Hepatocyte (in vitro differentiated cells): ENCODE results near the gene SPECC1L. TPM values are rescaled to one million over a fixed set of nuclear protein-coding genes. Genes with fewer than 3 reads are reported as not detected.

Source experiments
- DNase-seq: peaks from one replicate; pipeline ENCODE4 v3.0.0-alpha.2; 2016; ENCODE audit warnings: low spot score
- H2AFZ ChIP-seq: fragments of 200-600 bp; sonication (generic); 2 replicates; pipeline ENCODE4 v1.6.0; 2016; ENCODE audit warnings: antibody characterized with exemption, mild to moderate bottlenecking
- H3K27ac ChIP-seq: fragments of 200-600 bp; sonication (generic); 2 replicates; pipeline ENCODE4 v1.5.1; 2016; ENCODE audit warnings: mild to moderate bottlenecking
- H3K27me3 ChIP-seq: fragments of 200-600 bp; sonication (generic); 2 replicates; pipeline ENCODE4 v1.6.1; 2016
- H3K36me3 ChIP-seq: fragments of 200-600 bp; sonication (generic); replicated peaks from 2 replicates; pipeline ENCODE4 v1.5.1; 2016; ENCODE audit warnings: low read depth; ENCODE audit not compliant: insufficient read depth
- H3K4me1 ChIP-seq: fragments of 200-600 bp; sonication (generic); 2 replicates; pipeline ENCODE4 v1.5.1; 2016; ENCODE audit warnings: mild to moderate bottlenecking, moderate library complexity; ENCODE audit not compliant: insufficient read depth
- H3K4me2 ChIP-seq: fragments of 200-600 bp; sonication (generic); 2 replicates; pipeline ENCODE4 v1.6.0; 2016
- H3K4me3 ChIP-seq: fragments of 200-600 bp; sonication (generic); 2 replicates; pipeline ENCODE4 v1.5.1; 2016; ENCODE audit warnings: mild to moderate bottlenecking
- H3K79me2 ChIP-seq: fragments of 200-600 bp; sonication (generic); 2 replicates; pipeline ENCODE4 v1.6.0; 2017; ENCODE audit warnings: mild to moderate bottlenecking
- H3K9me2 ChIP-seq: fragments of 200-600 bp; sonication (generic); replicated peaks from 2 replicates; pipeline ENCODE4 v1.6.0; 2017; ENCODE audit warnings: mild to moderate bottlenecking; ENCODE audit not compliant: insufficient read depth
- H3K9me3 ChIP-seq: fragments of 200-600 bp; sonication (generic); 2 replicates; pipeline ENCODE4 v1.5.1; 2016; ENCODE audit warnings: low read depth, mild to moderate bottlenecking
- H4K20me1 ChIP-seq: fragments of 200-600 bp; sonication (generic); 2 replicates; pipeline ENCODE4 v1.6.0; 2016; ENCODE audit warnings: mild to moderate bottlenecking; ENCODE audit not compliant: insufficient read depth, poor library complexity, severe bottlenecking
- CTCF ChIP-seq: fragments of 200-600 bp; sonication (generic); IDR thresholded peaks from 2 replicates; pipeline ENCODE4 v1.5.1; 2016; ENCODE audit warnings: antibody characterized with exemption, mild to moderate bottlenecking; ENCODE audit not compliant: poor library complexity
- EZH2 ChIP-seq: fragments of 200-600 bp; sonication (generic); IDR thresholded peaks from 2 replicates; pipeline ENCODE4 v1.6.1; 2016; ENCODE audit warnings: antibody characterized with exemption, mild to moderate bottlenecking, borderline replicate concordance
- EZH2phosphoT487 ChIP-seq: fragments of 200-600 bp; sonication (generic); IDR thresholded peaks from one replicate; pipeline ENCODE4 v1.6.1; 2018; ENCODE audit warnings: antibody characterized with exemption, mild to moderate bottlenecking, low read depth, moderate library complexity; ENCODE audit not compliant: unreplicated experiment, severe bottlenecking
- WGBS: methylation state at CpG from one replicate; pipeline ENCODE4 v1.1.6; 2016; ENCODE audit warnings: low lambda C conversion rate; ENCODE audit errors: missing lambda C conversion rate; 5-methylcytosine and 5-hydroxymethylcytosine counted together
- polyA plus RNA-seq: library from polyadenylated mRNA; unstranded; fragments of >200 nt; fragmentation: Nextera tagmentation; extraction: Ambion mirVana; gene quantifications from 2 replicates; pipeline ENCODE4 v1.2.1, GENCODE V29; 2016
- total RNA-seq: library from RNA; depleted of rRNA; stranded (reverse); fragments of >200 nt; gene quantifications from 2 replicates; pipeline ENCODE4 v1.2.3, GENCODE V29; 2014

The SPECC1L gene
- total and polyA plus RNA-seq, 2 experiments from 2014 or later, result 13.0 to 28.3 TPM

- no peaks in the 10 kb centered on the region for H3K27me3 ChIP-seq
- no peaks in the 10 kb centered on the region for H4K20me1 ChIP-seq
- TF ChIP-seq CTCF (no peak), EZH2phosphoT487 (no peak), EZH2 (no peak)
- H3K79me2 ChIP-seq, result no peaks in the 10 kb centered on the region
- no peaks in the 10 kb centered on the region for H3K9me2 ChIP-seq
- no peak overlapping the region for H3K4me2 ChIP-seq
- no peak overlapping the region for H2AFZ ChIP-seq
- no peaks in the 10 kb centered on the region for H3K9me3 ChIP-seq
- H3K4me3 ChIP-seq, result no peak overlapping the region
- no peaks in the 10 kb centered on the region for H3K36me3 ChIP-seq
- peaks cover 17% of the 10 kb centered on the region for H3K4me1 ChIP-seq
- no peak overlapping the region for H3K27ac ChIP-seq
- 82% methylated on average over 7 of the region's 7 CpGs for WGBS
- no peak for DNase-seq
These were observed 119.9 kb downstream of the SPECC1L start for GRCh38 chr22:24390576-24390975.

- Histone ChIP-seq H2AFZ (no peak overlapping the region), H3K9me3 (no peaks in the 10 kb centered on the region), H4K20me1 (no peaks in the 10 kb centered on the region), H3K27ac (peak overlapping the region; percentile 40), H3K4me3 (no peak overlapping the region), H3K4me2 (no peak overlapping the region), H3K4me1 (peaks cover 17% of the 10 kb centered on the region), H3K36me3 (no peaks in the 10 kb centered on the region), H3K27me3 (no peaks in the 10 kb centered on the region), H3K79me2 (no peaks in the 10 kb centered on the region), H3K9me2 (no peaks in the 10 kb centered on the region)
- TF ChIP-seq EZH2 (no peak), CTCF (no peak), EZH2phosphoT487 (no peak)
- DNase-seq, result no peak
- WGBS, result 59% methylated on average over 3 of the region's 3 CpGs
These were observed 121.2 kb downstream of the SPECC1L start for GRCh38 chr22:24391836-24392217.

- Histone ChIP-seq H3K79me2 (no peaks in the 10 kb centered on the region), H2AFZ (no peak overlapping the region), H3K27me3 (no peaks in the 10 kb centered on the region), H3K9me3 (no peaks in the 10 kb centered on the region), H3K4me3 (no peak overlapping the region), H3K36me3 (no peaks in the 10 kb centered on the region), H3K4me2 (peak overlapping the region; percentile 5), H4K20me1 (no peaks in the 10 kb centered on the region), H3K9me2 (no peaks in the 10 kb centered on the region), H3K27ac (peak overlapping the region; percentile 40), H3K4me1 (peaks cover 17% of the 10 kb centered on the region)
- 68% methylated on average over 4 of the region's 4 CpGs for WGBS
- no peak for DNase-seq
- TF ChIP-seq EZH2 (no peak), CTCF (no peak), EZH2phosphoT487 (no peak)
These were observed 121.7 kb downstream of the SPECC1L start for GRCh38 chr22:24392218-24392931.
